ENCODE results near the gene CBY2.
A peak's percentile ranks its signal among the peaks of the same experiment; 100 is the strongest.

CBY2 gene

GRCh38 chr13:45700971-45701900, 884 bp upstream of the CBY2 start:
- ATAC-seq, result peak; percentile 73

GRCh38 chr13:45702869-45703391, 810 bp downstream of the CBY2 start:
- DNase-seq (no peak), ATAC-seq (no peak)

More at GRCh38 chr13:45700971-45701900, 884 bp upstream of the CBY2 start:
- no peak for DNase-seq

DNA sequence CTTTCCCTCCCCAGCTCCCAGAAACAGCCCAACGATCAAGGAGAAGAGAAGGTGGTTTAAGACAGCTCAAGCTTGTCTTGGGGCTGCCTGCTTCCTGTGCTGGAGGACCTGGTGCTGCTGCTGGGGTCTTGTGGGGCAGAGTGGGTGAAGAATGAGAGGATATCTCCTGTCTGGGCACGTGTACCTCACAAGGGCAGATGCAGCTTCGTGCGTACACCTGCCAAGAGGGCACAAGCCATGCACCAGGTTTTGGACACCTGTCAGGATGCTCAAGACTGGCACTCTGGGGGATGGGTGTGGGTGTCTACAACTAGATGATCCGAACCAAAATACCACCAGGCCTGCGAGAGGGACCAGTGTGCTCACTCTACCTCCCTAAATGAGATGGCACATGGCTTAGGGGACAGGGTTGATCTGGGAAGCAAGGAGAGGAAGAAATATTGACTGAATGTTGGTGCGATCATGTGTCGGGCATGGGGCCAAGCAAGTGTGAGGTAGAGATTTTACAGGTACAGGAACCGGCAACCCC, 2.2 kb downstream of the CBY2 start:
- ATAC-seq (no peak), DNase-seq (no peak)

DNA sequence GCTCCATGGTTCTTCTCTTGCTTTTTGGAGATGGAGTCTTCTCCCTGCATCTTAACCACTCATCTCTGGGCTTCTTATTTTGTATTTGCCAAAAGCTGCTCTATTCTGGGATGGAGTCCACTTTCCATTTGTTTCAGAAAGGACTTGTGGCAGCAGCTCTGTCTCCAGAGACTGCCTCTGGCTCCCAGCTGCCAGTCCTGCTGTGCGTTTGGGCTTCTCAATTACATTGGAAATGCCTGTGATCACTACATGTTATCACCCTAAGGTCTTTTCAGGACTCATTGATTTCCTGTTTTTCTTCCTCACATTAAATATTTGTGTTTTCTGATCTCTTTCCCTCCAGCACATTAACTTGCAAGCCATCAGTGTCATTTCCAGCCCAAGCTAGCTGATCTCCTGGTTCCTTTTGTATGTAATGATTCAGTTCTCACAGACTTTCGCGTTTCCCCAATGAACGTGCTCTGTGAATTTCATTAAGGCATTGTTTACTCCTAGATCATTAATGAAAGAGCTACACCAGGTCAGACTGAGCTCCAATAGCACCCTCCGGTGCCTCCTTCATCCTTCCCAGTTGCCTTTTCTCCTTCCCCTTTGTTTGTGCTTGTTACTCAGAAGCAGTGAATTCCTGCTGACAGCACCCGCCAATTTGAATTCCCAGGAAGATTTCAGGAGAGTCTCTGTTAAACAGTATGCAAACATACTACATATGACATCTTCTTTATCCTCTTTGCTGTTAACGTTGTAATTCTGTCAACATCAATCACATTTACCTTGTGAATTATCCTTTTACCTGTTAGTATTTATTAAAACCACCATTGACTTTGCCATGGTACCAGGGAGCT, 3.0 kb downstream of the CBY2 start:
- ATAC-seq (no peak), DNase-seq (no peak)

GRCh38 chr13:45705918-45706317, 3.8 kb downstream of the CBY2 start:
- ATAC-seq (no peak), DNase-seq (no peak)

- ATAC-seq (no peak), DNase-seq (no peak)
These were observed 5.5 kb downstream of the CBY2 start for GRCh38 chr13:45707516-45708100.

DNA sequence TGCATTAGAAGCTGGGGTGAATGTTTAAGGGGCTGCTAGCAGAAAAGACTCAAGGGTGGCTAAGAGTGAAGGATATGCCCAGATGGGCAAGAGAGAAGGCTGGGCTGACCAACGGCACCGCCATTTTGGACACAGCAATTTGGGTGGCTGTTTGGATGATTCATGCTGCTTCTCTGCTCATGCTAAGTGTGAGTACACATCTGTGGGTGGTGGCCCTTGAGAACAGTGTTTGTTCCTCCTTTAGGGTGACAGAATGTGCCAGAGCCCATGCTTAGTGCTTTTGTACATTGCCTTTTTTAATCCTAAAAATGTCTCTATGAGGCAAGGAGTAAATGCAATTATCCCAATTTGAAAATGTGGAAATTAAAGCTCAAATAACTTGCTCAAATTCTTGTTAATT, 9.8 kb downstream of the CBY2 start:
- ATAC-seq (no peak), DNase-seq (no peak)

DNA sequence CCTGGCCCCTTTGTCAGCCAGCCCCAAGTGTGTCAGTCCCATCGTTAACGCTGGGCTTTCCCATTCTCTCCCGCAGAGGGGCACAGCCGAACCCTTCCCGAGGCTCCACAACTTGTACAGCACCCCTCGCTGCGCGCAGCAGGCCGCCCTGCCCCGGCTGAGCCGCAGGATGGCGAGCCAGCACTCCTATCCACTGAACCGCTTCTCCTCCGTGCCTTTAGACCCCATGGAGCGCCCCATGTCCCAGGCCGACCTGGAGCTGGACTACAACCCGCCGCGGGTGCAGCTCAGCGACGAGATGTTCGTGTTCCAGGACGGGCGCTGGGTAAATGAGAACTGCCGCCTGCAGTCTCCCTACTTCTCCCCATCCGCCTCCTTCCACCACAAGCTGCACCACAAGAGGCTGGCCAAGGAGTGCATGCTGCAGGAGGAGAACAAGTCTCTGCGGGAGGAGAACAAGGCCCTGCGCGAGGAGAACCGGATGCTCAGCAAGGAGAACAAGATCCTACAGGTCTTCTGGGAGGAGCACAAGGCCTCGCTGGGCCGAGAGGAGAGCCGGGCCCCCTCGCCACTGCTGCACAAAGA, 11.1 kb downstream of the CBY2 start:
- DNase-seq (no peak), ATAC-seq (no peak)

DNA sequence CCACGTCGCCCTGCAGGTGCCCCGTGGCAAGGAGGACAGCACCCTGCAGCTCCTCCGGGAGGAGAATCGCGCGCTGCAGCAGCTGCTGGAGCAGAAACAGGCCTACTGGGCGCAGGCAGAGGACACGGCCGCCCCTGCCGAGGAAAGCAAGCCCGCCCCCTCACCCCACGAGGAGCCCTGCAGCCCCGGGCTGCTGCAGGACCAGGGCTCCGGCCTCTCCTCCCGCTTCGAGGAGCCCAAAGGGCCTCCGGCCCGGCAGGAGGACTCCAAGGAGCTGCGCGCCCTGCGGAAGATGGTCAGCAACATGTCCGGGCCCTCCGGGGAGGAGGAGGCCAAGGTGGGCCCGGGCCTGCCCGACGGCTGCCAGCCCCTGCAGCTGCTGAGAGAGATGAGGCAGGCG, 11.6 kb downstream of the CBY2 start:
- no peak for ATAC-seq

GRCh38 chr13:45714170-45714569, 12.1 kb downstream of the CBY2 start:
- ATAC-seq, result no peak
- DNase-seq, result no peak

More for the DNA sequence above, 11.6 kb downstream of the CBY2 start:
- DNase-seq, result no peak

GRCh38 chr13:45715351-45715750, 13.2 kb downstream of the CBY2 start:
- DNase-seq, result no peak

GRCh38 chr13:45717349-45717748, 15.2 kb downstream of the CBY2 start:
- ATAC-seq, result no peak
- no peak for DNase-seq

More at GRCh38 chr13:45715351-45715750, 13.2 kb downstream of the CBY2 start:
- ATAC-seq, result no peak

- DNase-seq (no peak), ATAC-seq (peak; percentile 54)
These were observed 15.9 kb downstream of the CBY2 start for GRCh38 chr13:45718063-45718462.

GRCh38 chr13:45718992-45719391, 16.9 kb downstream of the CBY2 start:
- DNase-seq, result no peak
- no peak for ATAC-seq

DNA sequence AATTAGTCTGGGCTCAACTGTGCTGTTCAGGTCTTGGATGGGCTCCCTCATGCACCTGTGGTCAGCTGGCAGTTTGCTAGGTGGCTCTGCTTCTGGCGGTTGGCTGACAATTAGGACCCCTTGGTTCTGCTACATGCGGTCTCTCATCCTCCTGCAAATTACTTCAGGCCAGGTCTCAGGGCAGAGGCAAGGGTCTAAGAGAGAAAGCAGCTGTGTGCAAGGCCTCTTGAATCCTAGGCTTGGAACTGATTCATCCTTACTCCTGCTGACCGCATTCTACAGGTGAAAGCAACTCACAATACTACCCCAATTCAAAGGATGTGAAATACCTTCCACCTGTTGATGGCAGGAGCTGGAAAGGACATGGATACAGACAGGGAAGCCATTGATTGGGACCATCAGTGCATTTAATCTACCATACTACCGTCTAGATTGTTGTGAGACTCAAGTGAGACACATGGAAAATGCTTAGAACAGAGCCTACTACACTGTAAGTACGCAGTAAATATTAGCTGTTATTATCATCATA, 19.1 kb downstream of the CBY2 start:
- ATAC-seq (no peak), DNase-seq (no peak)

GRCh38 chr13:45723798-45724197, 21.7 kb downstream of the CBY2 start:
- ATAC-seq, result no peak
- DNase-seq, result no peak

DNA sequence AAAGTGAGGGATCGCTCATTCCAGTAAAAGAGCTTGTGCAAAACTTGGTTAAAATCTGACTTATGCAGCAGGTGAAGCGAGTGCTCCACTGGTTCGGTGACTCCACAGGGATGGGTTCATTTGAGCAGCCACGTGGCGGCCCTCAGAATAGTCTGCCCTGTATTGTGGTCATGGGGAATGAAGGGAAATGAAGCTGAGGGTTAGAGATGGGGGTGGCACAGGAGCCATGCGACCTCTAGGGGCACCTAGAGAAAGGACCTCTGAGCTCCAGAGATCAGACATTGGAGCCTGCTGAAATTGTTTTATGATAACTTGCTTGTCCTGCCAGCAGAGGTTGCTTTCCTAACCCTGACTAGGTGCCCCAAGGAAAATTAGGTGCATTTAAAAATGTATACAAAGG, 26.6 kb downstream of the CBY2 start:
- ATAC-seq, result peak; percentile 59
- no peak for DNase-seq

DNA sequence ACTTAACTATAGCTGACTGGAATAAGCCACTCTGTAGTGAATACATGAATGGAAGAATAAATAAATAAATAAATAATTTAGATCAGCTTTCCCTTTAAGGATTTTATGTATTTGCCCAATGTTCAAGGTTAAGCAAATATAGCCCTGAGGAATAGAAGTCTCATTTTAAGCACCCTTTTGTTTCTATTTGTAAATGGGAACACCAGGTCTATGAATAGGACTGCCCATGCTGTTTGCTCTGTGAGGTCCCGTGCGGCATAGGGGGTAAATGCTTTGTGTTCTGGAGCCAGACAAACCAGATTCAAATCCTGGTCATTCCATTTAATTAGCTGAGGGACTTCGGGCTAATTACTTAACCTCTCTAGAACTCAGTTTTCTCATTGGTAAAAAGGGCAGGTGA, 29.3 kb downstream of the CBY2 start:
- DNase-seq (no peak), ATAC-seq (no peak)

DNA sequence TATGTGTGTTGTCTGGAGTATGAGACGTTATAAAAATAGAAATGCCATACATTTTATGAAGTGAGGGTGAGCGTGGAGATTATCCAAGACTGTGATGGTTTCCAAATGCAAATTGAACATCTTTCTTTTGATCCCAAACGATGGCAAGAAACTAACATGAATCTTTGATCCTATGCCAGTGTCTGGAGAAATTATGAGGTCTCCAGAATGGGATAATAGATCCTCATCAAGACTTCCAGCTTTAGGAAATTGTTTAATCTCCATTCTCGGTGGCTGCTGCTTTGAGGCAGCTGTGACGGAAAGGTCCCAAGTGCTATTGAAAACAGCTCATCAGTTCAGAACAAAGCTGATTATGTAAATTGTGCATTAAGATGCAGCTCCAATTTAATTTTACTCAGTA, 30.8 kb downstream of the CBY2 start:
- ATAC-seq, result no peak
- DNase-seq, result no peak

- no peak for ATAC-seq
These were observed 31.2 kb downstream of the CBY2 start for GRCh38 chr13:45733361-45733760.

GRCh38 chr13:45737571-45738017, 35.5 kb downstream of the CBY2 start:
- peak; percentile 20 for DNase-seq
- ATAC-seq, result no peak

More at GRCh38 chr13:45733361-45733760, 31.2 kb downstream of the CBY2 start:
- DNase-seq, result no peak

Measured in stimulated activated naive CD8-positive, alpha-beta T cell treated with anti-CD3 and anti-CD28 coated beads, Interleukin-15, Interleukin-2, amounts not matched to agents 100 U/mL and 50 U/mL, for 24 hours (primary cell).